HG03025 (cell line): ENCODE results near the gene PTPRK.

Experiments
- ATAC-seq: cut with Tn5 transposase; IDR thresholded peaks from one replicate; pipeline ENCODE4 v1.9.1; 2021; ENCODE audit warnings: mild to moderate bottlenecking, moderate library complexity; ENCODE audit not compliant: unreplicated experiment, low FRiP score

The PTPRK gene

DNA sequence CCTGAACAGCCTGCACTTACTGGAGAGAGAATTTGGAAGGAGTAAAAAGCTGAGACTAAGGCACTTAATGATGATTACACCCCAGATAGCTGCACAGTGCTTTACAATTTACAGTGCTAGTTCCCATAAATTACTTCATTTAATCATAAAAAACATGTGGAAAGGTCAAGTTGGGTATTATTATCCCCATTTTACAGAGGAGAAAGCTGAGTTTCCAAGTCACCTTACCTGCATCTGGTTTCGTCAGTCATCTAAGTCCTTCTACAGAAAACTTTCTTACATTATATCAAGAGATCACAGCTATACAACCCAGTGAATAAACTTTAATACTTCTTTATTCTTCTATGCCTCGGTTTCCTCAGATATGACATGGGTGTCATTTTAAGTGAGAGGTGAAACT is 3.3 kb downstream of the PTPRK start:
- ATAC-seq, result no peak

DNA sequence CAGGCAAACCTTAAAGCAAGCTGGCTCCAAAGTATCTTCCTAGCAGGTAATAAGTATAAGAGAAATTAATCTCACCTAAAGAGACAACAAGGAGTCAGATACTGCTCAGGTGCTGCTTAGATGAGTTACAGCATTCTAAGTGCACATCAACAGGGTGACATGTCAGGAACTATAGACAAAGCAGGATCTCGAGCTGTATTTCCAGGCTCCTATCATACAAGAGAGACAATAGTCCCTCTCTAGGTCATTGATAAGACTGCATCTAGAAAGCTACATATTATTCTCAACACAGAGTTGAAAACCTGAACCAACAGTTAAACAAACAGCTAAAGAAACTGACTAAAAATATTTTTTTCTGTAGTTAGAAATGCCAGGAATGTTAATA is 3.9 kb downstream of the PTPRK start:
- ATAC-seq, result no peak

DNA sequence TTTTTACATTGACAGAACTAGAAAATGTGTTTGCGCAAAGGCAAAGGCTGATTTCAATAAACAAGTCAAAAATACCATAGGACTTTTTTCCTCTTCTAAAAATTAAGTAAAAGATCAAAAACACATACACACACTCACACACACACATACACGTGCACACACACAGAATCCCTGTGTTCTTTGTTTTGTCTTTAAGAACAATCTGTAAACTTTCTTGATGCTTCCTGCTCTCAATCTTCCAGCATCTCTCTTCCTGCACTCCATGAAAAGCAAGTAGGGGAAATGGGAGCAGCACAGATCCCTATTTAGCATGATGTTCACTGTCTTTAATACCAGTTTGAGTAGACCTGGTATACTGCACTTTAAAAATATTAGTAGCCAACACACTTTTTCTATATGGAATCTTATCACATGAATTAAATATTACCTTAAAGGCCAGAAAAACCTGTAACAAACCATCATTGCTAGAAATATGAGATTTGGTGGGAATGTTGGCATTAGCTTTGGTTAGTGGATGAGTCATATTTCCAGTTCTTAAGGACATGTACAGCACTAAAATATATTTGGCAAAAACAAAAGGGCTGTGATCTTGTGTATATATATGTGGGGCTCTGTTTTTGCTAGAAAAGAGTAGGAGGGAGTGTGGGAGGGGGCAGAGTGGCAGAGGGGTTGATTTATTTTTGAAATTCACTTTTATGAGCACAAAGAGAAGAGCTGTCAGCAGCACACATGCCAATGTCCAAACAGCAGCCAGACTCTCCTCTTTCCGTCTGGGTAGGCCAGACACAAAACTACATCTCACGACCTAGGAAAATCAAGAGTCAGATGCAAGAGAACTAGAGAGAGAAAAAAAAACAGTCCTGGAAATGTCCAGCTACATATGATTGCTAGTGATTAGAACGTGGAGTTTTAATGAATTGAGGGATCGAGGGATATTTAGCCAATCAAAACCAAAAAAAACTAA is 4.6 kb downstream of the PTPRK start:
- ATAC-seq, result no peak

DNA sequence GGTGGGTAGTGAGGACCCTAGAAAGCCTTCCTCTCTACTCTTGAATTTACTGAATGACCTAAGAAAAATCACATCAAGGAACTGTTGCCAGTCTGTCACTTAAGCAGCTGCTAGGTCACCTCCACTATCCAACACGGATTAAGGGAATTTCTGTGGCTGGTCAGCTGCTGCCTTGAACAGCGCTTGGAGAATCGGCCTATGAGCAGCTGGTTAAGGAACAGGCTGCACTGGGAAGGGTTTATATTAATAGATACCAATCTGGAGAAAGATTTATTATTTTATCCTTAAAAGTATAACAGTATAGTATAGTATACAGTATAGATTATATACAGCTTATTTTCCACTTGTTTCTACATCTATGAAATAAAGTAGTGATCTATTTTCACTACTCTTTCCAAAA is 6.5 kb downstream of the PTPRK start:
- no peak for ATAC-seq

DNA sequence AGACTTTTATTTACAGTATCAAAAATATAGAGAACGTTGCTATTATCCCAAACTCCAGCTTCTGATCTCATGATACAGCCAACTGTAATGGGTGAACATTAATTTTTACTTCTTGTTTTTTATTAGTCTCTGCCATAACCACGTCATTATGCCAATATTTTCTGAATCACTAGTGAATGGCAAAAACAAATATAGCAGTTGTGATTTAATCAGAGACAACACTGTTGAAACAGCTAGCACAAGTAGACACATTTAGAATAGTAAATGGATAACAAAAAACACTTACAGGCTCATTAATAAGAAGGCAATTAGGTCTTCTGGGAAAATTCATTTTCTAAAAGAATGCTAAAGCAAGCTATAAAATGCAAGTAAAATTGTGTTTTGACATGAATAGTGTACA is 8.1 kb downstream of the PTPRK start:
- ATAC-seq, result no peak

DNA sequence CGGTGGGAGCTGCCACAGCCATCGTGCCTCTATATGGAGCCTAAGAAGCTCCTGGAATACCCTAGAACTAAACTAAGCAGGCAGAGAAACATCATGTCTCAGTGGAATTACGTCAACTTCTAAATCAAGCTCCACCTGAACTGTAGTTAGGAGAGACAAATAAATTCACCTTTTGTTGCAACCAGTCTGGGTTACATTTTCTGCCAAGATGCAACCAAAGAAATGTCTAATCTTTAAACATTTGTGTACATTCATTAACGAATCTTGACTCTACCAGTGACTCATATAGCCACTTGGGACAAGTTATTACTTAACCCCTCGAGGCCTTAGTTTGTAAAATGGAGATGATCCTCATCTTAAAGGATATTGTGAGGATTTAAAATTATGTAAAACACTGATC is 8.9 kb downstream of the PTPRK start:
- no peak for ATAC-seq

DNA sequence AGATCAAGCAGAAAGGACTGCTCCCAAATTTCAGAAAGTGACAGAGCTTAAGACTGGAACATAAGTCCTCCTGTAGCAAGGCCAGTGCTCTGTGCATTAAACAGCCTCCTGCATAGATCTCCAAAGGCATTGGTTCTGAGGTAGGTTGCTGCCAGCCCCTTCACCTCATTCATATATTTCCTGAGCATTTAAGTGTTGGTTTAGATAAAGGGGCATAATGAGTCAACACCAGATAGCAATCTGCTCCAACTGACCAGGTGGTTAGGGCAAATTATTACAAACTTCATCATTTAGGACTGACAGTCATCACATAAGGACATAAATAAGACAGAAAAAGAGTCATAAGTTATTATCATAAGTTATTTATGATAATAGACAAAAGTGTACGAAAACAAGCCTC is 10.7 kb downstream of the PTPRK start:
- no peak for ATAC-seq

- no peak for ATAC-seq
These were observed 11.7 kb downstream of the PTPRK start for GRCh38 chr6:128508588-128509296.

DNA sequence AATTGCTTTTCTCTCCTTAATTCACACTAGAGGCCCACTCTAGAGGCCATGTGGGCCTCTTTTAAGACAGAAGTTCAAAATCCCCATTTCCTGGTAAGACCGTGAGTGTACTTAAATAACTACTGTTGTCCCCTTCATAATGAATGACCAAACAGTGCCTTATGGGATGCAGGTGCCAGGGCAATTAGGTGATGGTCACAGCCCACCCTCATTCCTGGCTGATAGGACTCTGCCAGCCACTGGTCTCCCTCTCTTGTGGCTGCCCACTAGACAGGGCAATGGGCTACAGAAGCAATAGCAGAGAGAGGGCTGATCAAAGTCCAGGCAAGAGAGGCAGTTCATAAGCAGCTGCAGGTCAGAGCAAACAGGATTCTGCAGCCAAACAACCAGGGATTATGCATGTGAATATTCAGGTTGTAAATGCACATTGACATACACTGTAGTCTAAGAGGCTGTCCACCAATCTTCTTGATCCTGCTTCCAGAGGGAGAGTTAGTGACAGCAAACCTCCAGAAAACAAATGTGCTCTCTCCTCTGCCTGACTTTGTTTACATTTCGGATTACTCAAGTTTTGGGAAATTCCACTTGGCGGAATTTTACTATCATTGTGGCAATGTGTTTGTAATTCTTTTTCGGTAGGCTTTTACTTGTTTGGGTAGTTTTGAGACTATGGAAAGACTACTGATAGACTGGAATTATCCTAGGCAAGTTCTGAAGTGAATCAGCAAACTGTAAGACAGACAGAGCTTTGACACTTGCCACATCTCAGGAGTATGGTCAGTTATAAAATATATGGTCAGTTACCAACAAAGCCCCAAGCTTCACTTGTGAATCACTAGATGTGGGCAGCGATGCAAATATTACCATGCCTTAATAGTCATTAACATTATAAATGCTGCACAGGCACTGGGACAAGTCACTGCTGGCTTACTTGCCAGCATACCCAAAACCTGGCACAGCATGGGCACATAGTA is 12.8 kb downstream of the PTPRK start:
- ATAC-seq, result no peak

- ATAC-seq, result no peak
These were observed 14.8 kb downstream of the PTPRK start for GRCh38 chr6:128505603-128506002.

GRCh38 chr6:128504003-128504654 is 16.3 kb downstream of the PTPRK start:
- ATAC-seq, result no peak

GRCh38 chr6:128500749-128501600 is 19.4 kb downstream of the PTPRK start:
- no peak for ATAC-seq

DNA sequence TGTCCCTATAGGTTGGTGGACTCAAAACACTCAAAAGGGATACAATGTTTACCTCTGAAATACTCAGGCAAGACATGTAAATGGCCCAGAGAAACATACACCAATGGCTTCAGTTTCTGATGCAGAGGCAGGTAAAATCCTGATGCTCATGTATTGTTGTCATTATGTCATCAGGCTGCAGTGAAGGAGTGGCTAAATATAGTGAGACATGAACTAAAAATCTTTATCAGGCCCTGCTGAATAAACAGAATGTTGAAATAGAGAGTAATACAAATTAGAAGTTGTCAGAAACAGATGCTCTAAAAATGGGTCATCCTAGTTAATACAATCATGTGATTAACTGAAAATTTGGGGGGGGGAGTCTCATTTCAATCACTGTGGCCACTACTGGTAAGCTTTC is 20.4 kb downstream of the PTPRK start:
- ATAC-seq, result no peak

DNA sequence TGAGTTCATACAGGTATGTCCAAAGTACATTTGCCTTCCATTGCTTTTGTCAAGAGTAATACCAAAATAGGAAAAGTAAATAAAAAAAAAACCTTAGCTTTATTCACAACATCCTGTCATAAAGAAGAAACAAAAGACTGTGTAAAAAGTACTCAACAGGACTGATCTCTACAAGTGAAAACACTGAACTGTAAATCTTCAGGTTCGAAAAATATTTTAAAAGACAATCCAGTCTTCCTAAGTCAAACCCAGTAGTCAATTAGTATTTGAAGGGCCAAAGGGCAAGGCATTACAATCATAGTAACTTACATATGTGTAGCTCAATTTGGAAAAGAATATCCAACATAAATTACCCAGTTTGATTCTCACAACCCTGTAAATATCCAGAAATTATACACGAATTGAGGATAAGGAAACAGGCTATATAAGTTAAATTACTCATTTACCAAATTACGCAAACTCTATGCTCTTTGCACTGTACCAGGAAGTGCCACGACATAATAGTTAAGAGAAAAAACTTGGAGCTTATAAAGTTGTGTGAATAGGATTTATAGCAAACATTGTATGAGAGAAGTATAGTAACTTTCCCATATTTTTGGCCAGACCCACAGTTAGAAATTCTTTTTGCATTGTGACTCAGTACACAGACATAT is 21.2 kb downstream of the PTPRK start:
- ATAC-seq, result no peak

DNA sequence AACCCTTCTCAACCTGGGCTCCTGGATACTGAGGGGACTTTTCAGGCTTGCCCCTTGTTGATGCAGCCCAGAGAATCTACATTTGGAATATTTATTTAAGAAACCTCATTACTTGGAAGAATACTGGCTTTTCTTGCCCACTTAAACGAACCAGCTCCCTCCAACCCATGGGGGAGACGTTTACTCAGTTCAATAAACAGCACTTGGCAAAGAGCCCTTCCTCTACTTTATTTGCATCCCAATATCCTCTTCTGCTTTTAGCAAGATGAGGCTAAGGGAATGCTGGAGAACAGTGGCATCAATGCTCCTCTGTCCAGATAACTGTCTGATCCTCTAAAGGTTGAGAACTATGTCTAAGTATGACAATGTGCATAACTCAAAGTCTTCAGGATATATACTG is 22.2 kb downstream of the PTPRK start:
- no peak for ATAC-seq

DNA sequence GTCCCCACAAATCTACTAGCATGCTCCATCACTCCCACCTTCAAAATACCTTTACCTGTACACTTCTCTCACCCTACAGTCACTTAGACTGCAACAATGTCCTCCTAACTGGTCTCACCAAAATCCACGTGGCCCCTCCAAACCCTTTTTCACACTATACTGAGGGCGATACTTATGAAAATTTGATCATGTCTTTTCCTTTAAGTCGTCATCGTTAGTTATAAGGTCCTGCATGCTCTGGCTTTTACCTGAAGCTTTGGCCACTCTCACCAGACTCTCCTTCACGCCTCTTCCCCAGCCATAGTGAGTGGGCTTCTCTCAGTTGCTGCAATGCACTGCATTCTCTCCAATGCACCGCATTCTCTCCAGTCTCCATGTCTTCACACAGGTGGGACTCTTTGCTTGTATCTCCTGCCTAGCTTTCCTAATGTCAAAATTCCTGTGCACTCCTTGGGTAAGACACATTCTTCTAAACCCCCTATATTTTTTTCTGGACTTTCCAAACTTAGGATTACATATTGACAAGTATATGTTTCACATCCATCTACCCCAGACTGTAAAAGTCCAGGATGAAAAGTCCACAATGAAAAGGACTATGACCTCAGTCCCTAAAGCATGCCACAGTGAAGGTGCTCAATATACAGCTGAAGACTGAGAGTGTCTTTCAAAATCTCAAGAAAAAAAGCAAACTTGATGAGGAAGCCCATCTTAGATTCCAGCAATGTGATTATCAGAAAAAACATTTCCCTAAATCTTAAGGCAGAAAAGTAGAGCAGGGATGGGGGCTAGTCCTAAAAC is 24.7 kb downstream of the PTPRK start:
- ATAC-seq, result no peak

DNA sequence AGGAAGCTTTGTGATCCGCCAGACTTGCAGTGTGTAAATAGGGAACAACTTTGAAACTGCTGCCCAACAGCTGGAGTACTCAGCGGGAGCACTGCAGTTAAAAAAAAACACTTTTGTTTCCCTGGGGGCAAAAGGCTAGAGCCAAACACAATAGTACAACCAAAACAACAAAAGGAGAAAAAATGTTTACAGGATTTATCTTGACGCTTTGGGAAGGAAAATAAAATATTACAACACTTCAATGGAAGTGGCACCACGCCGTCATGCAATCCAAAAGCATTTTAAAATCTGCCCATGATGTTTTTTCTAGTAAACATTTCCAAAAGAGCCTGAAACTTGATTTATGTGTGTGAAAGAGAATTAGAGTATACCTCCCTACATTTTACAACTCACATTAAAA is 26.0 kb downstream of the PTPRK start:
- ATAC-seq, result no peak

- no peak for ATAC-seq
These were observed 26.5 kb downstream of the PTPRK start for GRCh38 chr6:128493877-128494276.
